ENCODE data around the gene HMGN4. TPM values are rescaled to one million over a fixed set of nuclear protein-coding genes. Genes with fewer than 3 reads are reported as not detected.

Gene HMGN4
- polyA plus RNA-seq, 3 donors: 28.1 to 116 (median 91.3) TPM

- H2AFZ ChIP-seq (ENCODE audit: insufficient read depth, low read depth, low read length, poor library complexity, severe bottlenecking): peak overlapping the region; percentile 63
- no peaks in the 10 kb centered on the region for H3K27me3 ChIP-seq (ENCODE audit: control insufficient read depth in 2 of 2, insufficient read depth in 2 of 2, low read length in 2 of 2)
- no peaks in the 10 kb centered on the region for H3K36me3 Mint-ChIP-seq
- H3K27ac Mint-ChIP-seq: peak overlapping the region; percentile 59 to 84 (median 81)
- H3K79me2 ChIP-seq (ENCODE audit: insufficient read depth, low read length): no peaks in the 10 kb centered on the region
- H4K20me1 ChIP-seq (ENCODE audit: insufficient read depth, low read length): no peaks in the 10 kb centered on the region
- H3K4me2 ChIP-seq (replicated peaks; ENCODE audit: extremely low read depth, low read length, poor library complexity, severe bottlenecking): peak overlapping the region; percentile 82
- intact Hi-C loops (cut with micrococcal nuclease): loop anchor here in 1 of 2 donors (5.0 kb wide), 1 partner anchor 37 kb away; no protein-coding TSS in a partner anchor
- H3K4me1 ChIP-seq (ENCODE audit: control insufficient read depth in 1 of 2, insufficient read depth in 2 of 2, low read length in 2 of 2): peaks cover 17 to 23% of the 10 kb centered on the region in 2 donors
- H3K9me3 ChIP-seq (replicated peaks in 1 of 2; ENCODE audit: control insufficient read depth in 1 of 2, insufficient read depth in 1 of 2, low read length in 2 of 2): no peaks in the 10 kb centered on the region
- 0% methylated on average over 9 of the region's 34 CpGs for WGBS (ENCODE audit: insufficient coverage)
- H3K4me1 Mint-ChIP-seq: peaks cover 29% of the 10 kb centered on the region
- peak overlapping the region; percentile 91 to 97 for H3K4me3 Mint-ChIP-seq
- no peaks in the 10 kb centered on the region for H3K36me3 ChIP-seq (replicated peaks in 1 of 2; ENCODE audit: control insufficient read depth in 1 of 2, insufficient read depth in 2 of 2, low read length in 2 of 2)
- peak overlapping the region; percentile 33 for H3K9ac ChIP-seq (ENCODE audit: insufficient read depth, low read length, poor library complexity, severe bottlenecking)
- peaks cover 0 to 2% (median 0%) of the 10 kb centered on the region in 7 donors for H3K9me3 Mint-ChIP-seq
- H3K4me3 ChIP-seq (replicated peaks in 1 of 3; ENCODE audit: low read depth in 2 of 3, low read length in 3 of 3): peak overlapping the region; percentile 52 to 82 (median 79)
- TF ChIP-seq, protein P1, sequence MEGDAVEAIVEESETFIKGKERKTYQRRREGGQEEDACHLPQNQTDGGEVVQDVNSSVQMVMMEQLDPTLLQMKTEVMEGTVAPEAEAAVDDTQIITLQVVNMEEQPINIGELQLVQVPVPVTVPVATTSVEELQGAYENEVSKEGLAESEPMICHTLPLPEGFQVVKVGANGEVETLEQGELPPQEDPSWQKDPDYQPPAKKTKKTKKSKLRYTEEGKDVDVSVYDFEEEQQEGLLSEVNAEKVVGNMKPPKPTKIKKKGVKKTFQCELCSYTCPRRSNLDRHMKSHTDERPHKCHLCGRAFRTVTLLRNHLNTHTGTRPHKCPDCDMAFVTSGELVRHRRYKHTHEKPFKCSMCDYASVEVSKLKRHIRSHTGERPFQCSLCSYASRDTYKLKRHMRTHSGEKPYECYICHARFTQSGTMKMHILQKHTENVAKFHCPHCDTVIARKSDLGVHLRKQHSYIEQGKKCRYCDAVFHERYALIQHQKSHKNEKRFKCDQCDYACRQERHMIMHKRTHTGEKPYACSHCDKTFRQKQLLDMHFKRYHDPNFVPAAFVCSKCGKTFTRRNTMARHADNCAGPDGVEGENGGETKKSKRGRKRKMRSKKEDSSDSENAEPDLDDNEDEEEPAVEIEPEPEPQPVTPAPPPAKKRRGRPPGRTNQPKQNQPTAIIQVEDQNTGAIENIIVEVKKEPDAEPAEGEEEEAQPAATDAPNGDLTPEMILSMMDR (IDR thresholded peaks at IDR 0.05): no peak
- peak; percentile 92 to 95 (median 93) for DNase-seq
- peaks cover 0 to 21% (median 3%) of the 10 kb centered on the region in 3 donors for H3K27me3 Mint-ChIP-seq (ENCODE audit: low read depth in 3 of 3)
- peak overlapping the region in 1 of 2 donors; percentile 9 for H3K27ac ChIP-seq (ENCODE audit: low read depth in 1 of 2, low read length in 2 of 2)
Observed at GRCh38 chr6:26568601-26569432, 30.7 kb downstream of the HMGN4 start.

GRCh38 chr6:26569433-26569764 is 31.2 kb downstream of the HMGN4 start:
- intact Hi-C loops (cut with micrococcal nuclease): loop anchor here in 1 of 2 donors (5.0 kb wide), 1 partner anchor 37 kb away; no protein-coding TSS in a partner anchor
- H3K4me3 Mint-ChIP-seq: peak overlapping the region; percentile 91 to 97
- Histone ChIP-seq H3K27me3 (ENCODE audit: control insufficient read depth in 2 of 2, insufficient read depth in 2 of 2, low read length in 2 of 2) (no peaks in the 10 kb centered on the region), H3K4me2 (replicated peaks; ENCODE audit: extremely low read depth, low read length, poor library complexity, severe bottlenecking) (no peak overlapping the region), H3K36me3 (replicated peaks in 1 of 2; ENCODE audit: control insufficient read depth in 1 of 2, insufficient read depth in 2 of 2, low read length in 2 of 2) (no peaks in the 10 kb centered on the region), H3K4me1 (ENCODE audit: control insufficient read depth in 1 of 2, insufficient read depth in 2 of 2, low read length in 2 of 2) (peaks cover 17 to 23% of the 10 kb centered on the region in 2 donors), H4K20me1 (ENCODE audit: insufficient read depth, low read length) (no peaks in the 10 kb centered on the region), H3K9me3 (replicated peaks in 1 of 2; ENCODE audit: control insufficient read depth in 1 of 2, insufficient read depth in 1 of 2, low read length in 2 of 2) (no peaks in the 10 kb centered on the region), H3K4me3 (replicated peaks in 1 of 3; ENCODE audit: low read depth in 2 of 3, low read length in 3 of 3) (peak overlapping the region in 1 of 3 experiments; percentile 82), H2AFZ (ENCODE audit: insufficient read depth, low read depth, low read length, poor library complexity, severe bottlenecking) (no peak overlapping the region), H3K27ac (ENCODE audit: low read depth in 1 of 2, low read length in 2 of 2) (no peak overlapping the region), H3K79me2 (ENCODE audit: insufficient read depth, low read length) (no peaks in the 10 kb centered on the region), H3K9ac (ENCODE audit: insufficient read depth, low read length, poor library complexity, severe bottlenecking) (no peak overlapping the region)
- peak overlapping the region in 1 of 7 donors; percentile 62 for H3K27ac Mint-ChIP-seq
- no peaks in the 10 kb centered on the region for H3K36me3 Mint-ChIP-seq
- peaks cover 0 to 2% (median 0%) of the 10 kb centered on the region in 7 donors for H3K9me3 Mint-ChIP-seq
- no CpG with 5 or more reads among the region's 2 CpGs for WGBS (ENCODE audit: insufficient coverage)
- peaks cover 0 to 21% (median 3%) of the 10 kb centered on the region in 3 donors for H3K27me3 Mint-ChIP-seq (ENCODE audit: low read depth in 3 of 3)
- DNase-seq: no peak
- TF ChIP-seq, protein P1 (IDR thresholded peaks at IDR 0.05): no peak
- peaks cover 29% of the 10 kb centered on the region for H3K4me1 Mint-ChIP-seq

Measured in CD14-positive monocyte (primary cell).